GM12878 (cell line): ENCODE data around the gene C1orf21. TPM values are rescaled to one million over a fixed set of nuclear protein-coding genes. Genes with fewer than 3 reads are reported as not detected.

ENCODE experiments used
- ATAC-seq: fragments of 200-7000 bp; cut with Tn5 transposase; 3 replicates; pipeline ENCODE4 v1.9.1; 2020; ENCODE audit warnings: mild to moderate bottlenecking, moderate library complexity
- BruUV-seq: library from RNA; stranded (reverse); fragments of 400-500 nt; replicated peaks from 2 replicates; lab custom pipeline; 2021; lab: Mats Ljungman, UMichigan
- CTCF ChIA-PET: fragments of 300-600 bp; sonication (Branson Sonifier 250); formaldehyde crosslinking; extraction: SDS; loops from one replicate; lab custom pipeline; 2021; ENCODE audit warnings: inconsistent platforms; lab: Yijun Ruan, JAX
- POLR2A ChIA-PET: fragments of 350-600 bp; formaldehyde crosslinking; extraction: SDS; loops from one replicate; lab custom pipeline; 2021; ENCODE audit warnings: inconsistent platforms; lab: Charles Lee
- RAD21 ChIA-PET: fragments of 300-600 bp; sonication (Branson Sonifier 250); formaldehyde crosslinking; loops from one replicate; lab custom pipeline; 2023; ENCODE audit warnings: antibody characterized with exemption; ENCODE audit not compliant: unreplicated experiment; lab: Charles Lee
- SMC1A ChIA-PET: fragments of 300-600 bp; sonication (Branson Sonifier 250); formaldehyde crosslinking; loops from one replicate; lab custom pipeline; 2023; ENCODE audit not compliant: unreplicated experiment, uncharacterized antibody; lab: Charles Lee
- DNase-seq: peaks from one replicate; pipeline ENCODE4 v3.0.0-alpha.2; 2011; ENCODE audit warnings: low read depth, low spot score
- FAIRE-seq: peaks from 3 replicates; lab custom pipeline; 2011; peaks lifted over from hg19 to GRCh38; lab: Jason Lieb, UNC
- H2AFZ ChIP-seq: 2 replicates; pipeline ENCODE4 v1.6.0; 2011; ENCODE audit warnings: low read depth, low read length, control low read depth; ENCODE audit not compliant: control insufficient read depth
- H3K27ac ChIP-seq: 2 replicates; pipeline ENCODE4 v1.5.1; 2011; ENCODE audit warnings: control low read depth; ENCODE audit not compliant: control insufficient read depth, insufficient read depth
- H3K27me3 ChIP-seq, 2 experiments: replicated peaks in 1 of 2; 2 replicates each; pipeline versions ENCODE4 v1.6.0 to v1.6.1; 2011; ENCODE audit warnings: low read length in 1 of 2; ENCODE audit not compliant: control insufficient read depth in 2 of 2, insufficient read depth in 2 of 2
- H3K36me3 ChIP-seq, 2 experiments: 2 replicates each; pipeline ENCODE4 v1.5.1; 2011; ENCODE audit warnings: low read length in 1 of 2; ENCODE audit not compliant: control insufficient read depth in 2 of 2, insufficient read depth in 2 of 2
- H3K4me1 ChIP-seq: 2 replicates; pipeline ENCODE4 v1.6.1; 2011; ENCODE audit warnings: mild to moderate bottlenecking, low read length, moderate library complexity, mixed read lengths; ENCODE audit not compliant: control insufficient read depth, insufficient read depth
- H3K4me2 ChIP-seq: 2 replicates; pipeline ENCODE4 v1.6.0; 2011; ENCODE audit warnings: control low read depth; ENCODE audit not compliant: control insufficient read depth, insufficient read depth
- H3K4me3 ChIP-seq: fragments of 200-600 bp; sonication (generic); 2 replicates; pipeline ENCODE4 v1.5.1; 2016
- H3K79me2 ChIP-seq: 2 replicates; pipeline ENCODE4 v1.6.0; 2011; ENCODE audit warnings: low read length; ENCODE audit not compliant: control insufficient read depth, insufficient read depth
- H3K9ac ChIP-seq: 2 replicates; pipeline ENCODE4 v1.8.0; 2011; ENCODE audit warnings: low read length, control low read depth, mixed read lengths; ENCODE audit not compliant: control insufficient read depth, insufficient read depth
- H3K9me3 ChIP-seq: replicated peaks from 3 replicates; pipeline ENCODE4 v1.5.1; 2011; ENCODE audit warnings: mild to moderate bottlenecking, low read length; ENCODE audit not compliant: control insufficient read depth, insufficient read depth
- H4K20me1 ChIP-seq: 2 replicates; pipeline ENCODE4 v1.6.0; 2011; ENCODE audit not compliant: control insufficient read depth, insufficient read depth
- CHD2 ChIP-seq: IDR thresholded peaks from 2 replicates; pipeline ENCODE4 v1.6.1; 2011; ENCODE audit warnings: low read depth, low read length, improper control_type of control experiment, borderline replicate concordance
- IRF3 ChIP-seq: fragments of 450-650 bp; IDR thresholded peaks from 2 replicates; pipeline ENCODE4 v1.6.1; 2014; ENCODE audit warnings: mild to moderate bottlenecking
- KLF5 ChIP-seq: fragments of 450-650 bp; IDR thresholded peaks from 2 replicates; pipeline ENCODE4 v1.6.1; 2014; ENCODE audit warnings: mild to moderate bottlenecking; ENCODE audit not compliant: partially characterized antibody
- MEF2B ChIP-seq: fragments of 450-650 bp; IDR thresholded peaks from 2 replicates; pipeline ENCODE4 v1.6.1; 2018; ENCODE audit warnings: mild to moderate bottlenecking, moderate library complexity; ENCODE audit not compliant: partially characterized antibody, poor library complexity, severe bottlenecking
- NR2C2 ChIP-seq: IDR thresholded peaks from 2 replicates; pipeline ENCODE4 v1.6.1; 2011; ENCODE audit warnings: borderline replicate concordance, low read depth; ENCODE audit not compliant: control insufficient read depth, insufficient read length
- PKNOX1 ChIP-seq: fragments of 450-650 bp; IDR thresholded peaks from 2 replicates; pipeline ENCODE4 v1.6.1; 2016; ENCODE audit warnings: mild to moderate bottlenecking
- POLR2A ChIP-seq: IDR thresholded peaks from 2 replicates; pipeline ENCODE4 v1.6.1; 2011; ENCODE audit warnings: low read depth, mild to moderate bottlenecking, low read length
- PRDM15 ChIP-seq: fragments of 450-650 bp; formaldehyde crosslinking; IDR thresholded peaks from 2 replicates; pipeline ENCODE4 v1.4.0; 2020; ENCODE audit warnings: mild to moderate bottlenecking, moderate library complexity
- RB1 ChIP-seq: fragments of 450-650 bp; formaldehyde crosslinking; IDR thresholded peaks from 2 replicates; pipeline ENCODE4 v1.6.1; 2017; ENCODE audit warnings: mild to moderate bottlenecking, borderline replicate concordance
- RCOR1 ChIP-seq: conservative IDR thresholded peaks from 2 replicates; pipeline ENCODE4 v1.6.1; 2012; ENCODE audit warnings: low read depth, low read length, improper control_type of control experiment
- RELB ChIP-seq: fragments of 450-650 bp; IDR thresholded peaks from 2 replicates; pipeline ENCODE4 v1.6.1; 2017; ENCODE audit warnings: low read depth, mild to moderate bottlenecking, moderate library complexity
- TAF1 ChIP-seq: IDR thresholded peaks from 2 replicates; pipeline ENCODE4 v1.6.1; 2011; ENCODE audit warnings: mild to moderate bottlenecking, low read depth, low read length, borderline replicate concordance
- TBL1XR1 ChIP-seq: IDR thresholded peaks from 2 replicates; pipeline ENCODE4 v1.6.1; 2012; ENCODE audit warnings: low read depth, low read length, improper control_type of control experiment
- TCF7 ChIP-seq: IDR thresholded peaks from 2 replicates; pipeline ENCODE4 v1.6.1; 2014; ENCODE audit warnings: antibody characterized with exemption, borderline replicate concordance
- ZSCAN29 ChIP-seq: fragments of 450-650 bp; IDR thresholded peaks from 2 replicates; pipeline ENCODE4 v1.6.1; 2017; ENCODE audit warnings: mild to moderate bottlenecking, moderate library complexity
- WGBS: methylation state at CpG from one replicate; pipeline ENCODE4 v1.1.6; 2016; ENCODE audit warnings: low lambda C conversion rate; ENCODE audit not compliant: insufficient replicate concordance, insufficient coverage; ENCODE audit errors: missing lambda C conversion rate; 5-methylcytosine and 5-hydroxymethylcytosine counted together
- in situ Hi-C: fragments of 300-500 bp; cut with MboI; formaldehyde crosslinking; loops from 9 replicates; pipeline ENCODE4 v1.14.3; 2018; ENCODE audit warnings: mixed read lengths
- intact Hi-C: fragments of 100-400 bp; cut with micrococcal nuclease; formaldehyde crosslinking; loops from one replicate; pipeline ENCODE4 v1.14.2; 2022; ENCODE audit not compliant: unreplicated experiment
- polyA plus RNA-seq, 11 experiments: library from polyadenylated mRNA; depleted of rRNA in 4 of 11; unstranded in 6 of 11; stranded (reverse) in 5 of 11; fragments of >200 nt; fragmentation: Nextera tagmentation in 4 of 11; fragmentation: Illumina TruSeq in 1 of 11; extraction: Ambion mirVana in 4 of 11; extraction: Trizol in 1 of 11; gene quantifications; 1 replicate in 1 of 11; 2 replicates in 10 of 11; pipeline versions ENCODE4 v1.2.1 to v1.2.3, GENCODE V29; 2011 to 2016; ENCODE audit warnings: inconsistent platforms in 2 of 11, missing spikeins in 2 of 11, low read depth in 1 of 11
- total RNA-seq, 4 experiments: library from RNA; depleted of rRNA in 3 of 4; stranded (reverse); fragments of >200 nt in 3 of 4; fragmentation: Illumina TruSeq in 1 of 4; extraction: Trizol in 1 of 4; gene quantifications; 2 replicates each; pipeline versions ENCODE4 v1.2.1 to v1.2.3, GENCODE V29; 2013 to 2021

Gene C1orf21
- total and polyA plus RNA-seq, 10 of the 15 experiments (the other 5 are each of a cell fraction or from before 2014, with no cell fraction given), result 0.03 to 1.6 (median 0.17) TPM; not detected in 3

- in situ Hi-C loops (no loop called here), intact Hi-C loops (no loop called here)
- 14% methylated on average over 2 of the region's 2 CpGs for WGBS
- CTCF ChIA-PET, result no interaction called here
- H3K4me1 ChIP-seq, result no peaks in the 10 kb centered on the region
- no peak overlapping the region for H2AFZ ChIP-seq
- no peak overlapping the region for H3K27ac ChIP-seq
- H3K27me3 ChIP-seq, result peaks cover 0 to 2% of the 10 kb centered on the region in 2 experiments; a peak in 2 of 4 replicates
- H3K4me3 ChIP-seq, result no peak overlapping the region
- RAD21 ChIA-PET, result interaction anchor here (0.7 kb wide), 1 partner anchor 35 kb away, joined by 3 read pairs; no protein-coding TSS in a partner anchor
- no peak for TF ChIP-seq POLR2A
- no peak for TF ChIP-seq TBL1XR1
- TF ChIP-seq PRDM15 (CRISPR knock-in tag), result no peak
- no peak for TF ChIP-seq KLF5
- no peak for TF ChIP-seq TAF1
- TF ChIP-seq MEF2B, result no peak
- no peak for TF ChIP-seq ZSCAN29
- TF ChIP-seq PKNOX1, result no peak
- no peak for TF ChIP-seq TCF7
- TF ChIP-seq NR2C2, result no peak
- TF ChIP-seq RB1, result no peak
- no peak for TF ChIP-seq CHD2
- no peak for TF ChIP-seq IRF3
- no peak for TF ChIP-seq RCOR1
- TF ChIP-seq RELB, result no peak
- ATAC-seq, result no peak
- no peaks in the 10 kb centered on the region for H4K20me1 ChIP-seq
- DNase-seq, result no peak
- no peaks in the 10 kb centered on the region for H3K79me2 ChIP-seq
- H3K4me2 ChIP-seq, result no peak overlapping the region
- POLR2A ChIA-PET, result interaction anchor here (0.7 kb wide), 1 partner anchor 135 kb away, joined by 3 read pairs; no protein-coding TSS in a partner anchor
- no peaks in the 10 kb centered on the region for H3K9me3 ChIP-seq
- no TSS peak for BruUV-seq
- SMC1A ChIA-PET, result no interaction called here
- no peak overlapping the region for H3K9ac ChIP-seq
- peak; percentile 7 for FAIRE-seq
- H3K36me3 ChIP-seq, result no peaks in the 10 kb centered on the region
Observed at GRCh38 chr1:184365699-184366098, 21.1 kb upstream of the C1orf21 start.
